Astrocyte of the spinal cord (primary cell): ENCODE data around the gene NCOA7.
A peak's percentile ranks its signal among the peaks of the same experiment; 100 is the strongest.

ENCODE experiments used
- DNase-seq: peaks from one replicate; pipeline ENCODE4 v3.0.0; 2011; ENCODE audit warnings: low read depth, low spot score
- H3K4me3 ChIP-seq: 2 replicates; pipeline ENCODE4 v1.5.1; 2011; ENCODE audit warnings: low read depth, mild to moderate bottlenecking, low read length, moderate library complexity
- in situ Hi-C: cut with HindIII; loops from 2 replicates; pipeline ENCODE4 v1.10.0; 2017; ENCODE audit warnings: low sequenced_read_pairs
- TF ChIP-seq, protein P1 (sequence below): IDR thresholded peaks from 2 replicates; pipeline ENCODE4 v1.5.1; 2012; ENCODE audit warnings: low read depth, mild to moderate bottlenecking, low read length, inconsistent platforms

Gene NCOA7

DNA sequence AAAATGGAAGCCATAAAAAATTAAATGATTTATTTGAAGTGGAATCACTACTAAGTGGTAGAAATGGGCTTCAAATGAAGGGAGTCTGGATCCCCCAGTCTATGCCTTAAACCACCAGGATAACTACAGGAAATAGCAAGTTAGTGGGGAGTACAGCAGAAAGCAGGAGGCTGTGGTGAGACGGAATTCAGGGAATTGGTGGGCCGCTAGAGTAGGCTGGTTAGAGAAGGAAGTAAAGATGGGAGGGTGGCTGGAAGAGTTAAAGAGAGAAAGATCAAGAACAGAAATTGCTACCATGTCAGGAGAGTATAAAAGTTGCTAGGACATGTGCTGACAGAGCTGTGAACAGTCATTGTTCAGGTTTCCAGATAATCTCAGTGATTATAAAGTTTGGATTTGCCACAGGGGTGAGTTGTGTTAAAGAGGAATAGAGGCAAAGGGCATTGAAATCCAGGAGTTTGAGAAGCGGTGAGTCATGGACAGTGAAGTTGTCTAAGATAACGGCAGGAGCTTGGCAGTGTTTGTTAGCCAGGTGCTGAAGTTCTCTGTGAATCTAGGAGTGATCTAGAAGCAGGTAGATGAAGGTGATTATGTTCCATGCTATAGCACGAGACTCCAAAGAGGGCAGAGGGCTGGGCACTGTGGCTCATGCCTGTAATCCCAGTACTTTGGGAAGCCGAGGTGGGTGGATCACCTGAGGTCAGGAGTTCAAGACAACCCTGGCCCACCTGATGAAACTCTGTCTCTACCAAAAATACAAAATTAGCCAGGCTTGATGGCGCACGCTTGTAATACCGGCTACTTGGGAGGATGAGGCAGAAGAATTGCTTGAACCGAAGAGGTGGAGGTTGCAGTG lies 152.1 kb downstream of the NCOA7 start:
- TF ChIP-seq, protein P1, sequence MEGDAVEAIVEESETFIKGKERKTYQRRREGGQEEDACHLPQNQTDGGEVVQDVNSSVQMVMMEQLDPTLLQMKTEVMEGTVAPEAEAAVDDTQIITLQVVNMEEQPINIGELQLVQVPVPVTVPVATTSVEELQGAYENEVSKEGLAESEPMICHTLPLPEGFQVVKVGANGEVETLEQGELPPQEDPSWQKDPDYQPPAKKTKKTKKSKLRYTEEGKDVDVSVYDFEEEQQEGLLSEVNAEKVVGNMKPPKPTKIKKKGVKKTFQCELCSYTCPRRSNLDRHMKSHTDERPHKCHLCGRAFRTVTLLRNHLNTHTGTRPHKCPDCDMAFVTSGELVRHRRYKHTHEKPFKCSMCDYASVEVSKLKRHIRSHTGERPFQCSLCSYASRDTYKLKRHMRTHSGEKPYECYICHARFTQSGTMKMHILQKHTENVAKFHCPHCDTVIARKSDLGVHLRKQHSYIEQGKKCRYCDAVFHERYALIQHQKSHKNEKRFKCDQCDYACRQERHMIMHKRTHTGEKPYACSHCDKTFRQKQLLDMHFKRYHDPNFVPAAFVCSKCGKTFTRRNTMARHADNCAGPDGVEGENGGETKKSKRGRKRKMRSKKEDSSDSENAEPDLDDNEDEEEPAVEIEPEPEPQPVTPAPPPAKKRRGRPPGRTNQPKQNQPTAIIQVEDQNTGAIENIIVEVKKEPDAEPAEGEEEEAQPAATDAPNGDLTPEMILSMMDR = no peak
- in situ Hi-C loops = no loop called here
- no peak for DNase-seq
- no peak overlapping the region for H3K4me3 ChIP-seq

DNA sequence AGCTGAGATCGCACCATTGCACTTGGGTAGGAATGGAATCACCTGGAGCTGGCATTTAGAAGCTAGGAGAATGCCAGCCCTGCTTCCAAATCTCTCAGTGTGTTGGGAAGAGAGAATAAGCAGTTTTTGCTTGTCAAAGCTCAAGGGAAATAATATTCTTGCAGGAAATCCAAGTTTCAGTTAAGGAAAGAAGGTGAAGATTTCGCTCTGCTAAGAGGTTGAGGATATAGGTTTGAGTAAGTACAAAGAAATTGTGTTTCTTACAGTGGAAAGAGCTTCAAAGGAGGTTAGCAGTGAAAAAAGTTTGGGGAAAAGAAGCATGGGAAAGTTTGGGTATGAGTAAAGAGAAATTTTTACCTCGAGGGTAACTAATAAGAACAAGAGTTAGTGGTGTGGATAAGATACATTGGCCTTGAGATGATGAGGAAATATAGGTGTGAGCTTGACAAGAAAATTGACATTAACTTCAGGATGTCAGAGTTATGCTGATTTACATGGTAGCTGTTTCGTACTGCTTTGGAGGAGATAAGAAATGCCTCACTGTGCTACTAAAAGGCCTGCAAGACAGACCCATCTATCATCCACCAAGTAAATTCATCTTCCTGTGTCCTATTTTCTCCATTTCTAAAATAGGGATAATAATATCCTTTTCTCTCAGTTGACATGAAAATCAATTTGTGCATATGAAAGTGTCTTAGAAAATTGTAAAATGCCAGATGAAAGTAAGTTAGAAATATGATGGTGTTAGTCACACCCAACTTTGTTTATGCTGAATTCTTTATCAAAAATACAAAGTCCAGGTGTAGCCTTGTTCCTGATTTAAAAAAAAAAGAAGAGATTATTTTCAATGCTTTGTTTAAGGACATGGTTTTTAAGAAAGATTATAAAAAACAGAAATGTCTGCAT lies 153.0 kb downstream of the NCOA7 start:
- in situ Hi-C loops = no loop called here
- TF ChIP-seq, protein P1 = no peak
- H3K4me3 ChIP-seq = no peak overlapping the region
- DNase-seq = no peak

DNA sequence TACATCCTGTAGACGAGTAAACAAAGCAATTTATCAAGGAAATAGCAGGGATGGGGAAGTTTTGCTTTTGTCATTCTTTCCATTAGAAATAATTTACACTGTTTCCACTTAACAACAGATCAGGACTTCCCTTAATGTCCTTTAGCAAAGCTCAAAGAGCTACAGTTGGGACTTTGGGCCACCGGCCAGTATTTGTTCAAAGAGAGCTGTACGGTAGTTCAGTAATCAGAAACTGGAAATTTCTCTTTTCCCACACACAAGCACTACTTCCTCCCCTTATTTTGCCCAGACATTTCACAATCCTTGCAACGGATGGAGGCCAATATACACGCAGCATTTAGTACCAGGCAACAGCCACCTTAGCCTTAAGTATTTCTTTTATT lies 153.7 kb downstream of the NCOA7 start:
- TF ChIP-seq, protein P1 = no peak

DNA sequence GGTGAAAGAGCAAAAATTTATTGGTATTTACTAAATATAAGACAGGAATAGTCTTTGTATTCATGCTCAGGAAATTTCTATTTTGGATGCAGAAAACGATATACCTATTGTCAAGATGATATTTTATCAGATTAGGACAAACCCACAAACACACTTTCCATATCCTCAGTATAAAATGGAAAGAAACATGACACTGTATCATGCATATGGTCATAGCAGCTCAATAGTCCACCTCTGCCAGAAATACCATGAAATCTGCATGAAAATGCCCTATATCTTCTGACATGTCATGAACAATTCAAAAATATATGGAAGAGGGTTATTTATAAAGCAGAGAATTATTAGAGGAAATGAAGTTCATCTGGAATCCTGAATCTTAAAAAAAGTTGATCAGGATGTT lies 154.1 kb downstream of the NCOA7 start:
- H3K4me3 ChIP-seq = no peak overlapping the region
- in situ Hi-C loops = no loop called here
- DNase-seq = no peak
- TF ChIP-seq, protein P1 = no peak

More for the DNA sequence above, 153.7 kb downstream of the NCOA7 start:
- peak; percentile 51 for DNase-seq
- in situ Hi-C loops = no loop called here
- no peak overlapping the region for H3K4me3 ChIP-seq

DNA sequence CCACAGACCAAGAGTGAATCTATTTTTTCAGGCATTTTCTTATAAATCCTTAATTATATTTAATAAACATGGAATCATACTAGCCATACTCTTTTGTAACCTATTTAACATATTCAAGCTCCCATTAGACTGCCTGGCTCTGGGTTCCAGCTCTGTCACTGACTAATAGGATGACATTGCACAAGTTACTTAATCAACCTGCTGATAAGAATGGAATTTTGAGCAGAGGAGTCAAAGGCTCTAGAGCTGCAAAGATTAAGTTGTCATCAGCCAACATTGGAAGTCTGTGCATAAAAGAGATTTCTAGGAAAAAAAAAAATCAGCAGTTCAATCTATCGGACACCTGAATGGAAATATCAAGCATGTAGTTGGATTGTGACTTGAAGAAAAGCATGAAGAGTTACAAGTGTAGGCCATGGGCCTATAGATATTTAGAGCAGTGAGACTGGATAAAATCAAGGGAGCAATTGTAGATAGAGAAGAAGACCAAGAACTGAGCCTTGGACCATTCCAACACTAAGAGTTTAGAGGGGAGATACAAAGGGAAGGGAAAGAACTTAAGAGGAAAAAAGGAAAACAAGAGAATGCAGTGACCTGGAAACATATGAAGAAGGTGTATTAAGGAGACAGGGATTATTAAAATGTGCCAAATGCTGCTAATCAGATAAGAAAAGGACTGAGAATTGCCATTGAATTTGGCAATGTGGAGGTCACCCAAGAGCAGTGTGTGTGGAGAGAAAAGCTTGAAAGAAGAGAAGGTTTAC lies 154.8 kb downstream of the NCOA7 start:
- in situ Hi-C loops = no loop called here
- TF ChIP-seq, protein P1 = no peak
- no peak overlapping the region for H3K4me3 ChIP-seq

DNA sequence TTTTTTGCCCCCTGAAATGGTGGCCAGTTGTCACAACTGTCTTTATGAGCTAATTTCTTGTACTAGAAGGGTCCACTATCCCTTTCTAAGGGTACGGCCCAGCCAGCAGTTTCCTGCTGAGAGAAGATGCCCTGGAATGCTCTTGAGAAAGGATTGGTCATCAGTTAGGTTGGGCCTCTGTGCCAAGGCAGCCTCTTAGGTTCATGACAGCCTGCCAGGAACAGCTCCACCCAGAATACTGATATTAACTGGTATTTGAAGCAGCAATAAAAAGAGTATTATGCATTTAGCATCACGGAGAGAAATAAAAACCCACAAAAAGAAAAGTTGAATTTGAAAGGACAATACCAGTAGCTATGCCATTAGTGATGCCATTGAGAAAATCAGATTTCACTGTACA lies 156.9 kb downstream of the NCOA7 start:
- H3K4me3 ChIP-seq = no peak overlapping the region
- no peak for DNase-seq
- TF ChIP-seq, protein P1 = no peak
- in situ Hi-C loops = no loop called here

More for the DNA sequence above, 154.8 kb downstream of the NCOA7 start:
- no peak for DNase-seq
